Measurements from ENCODE around the gene FGD6.

Gene FGD6

DNA sequence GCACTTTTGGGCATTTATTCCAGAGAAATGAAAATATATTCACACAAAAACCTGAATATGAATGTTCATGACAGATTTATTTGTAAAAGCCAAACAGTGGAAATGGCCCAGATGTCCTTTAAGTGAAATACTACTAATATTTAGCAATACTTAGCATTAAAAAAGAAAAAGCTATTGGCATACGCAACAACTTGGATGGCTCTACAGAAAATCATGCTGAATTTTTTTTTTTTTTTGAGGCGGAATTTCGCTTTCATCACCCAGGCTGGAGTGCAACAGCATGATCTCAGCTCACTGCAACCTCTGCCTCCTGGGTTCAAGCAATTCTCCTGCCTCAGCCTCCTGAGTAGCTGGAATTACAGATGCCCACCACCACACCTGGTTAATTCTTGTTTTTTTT lies 24.1 kb downstream of the FGD6 start:
- TF ChIP-seq, protein P1, sequence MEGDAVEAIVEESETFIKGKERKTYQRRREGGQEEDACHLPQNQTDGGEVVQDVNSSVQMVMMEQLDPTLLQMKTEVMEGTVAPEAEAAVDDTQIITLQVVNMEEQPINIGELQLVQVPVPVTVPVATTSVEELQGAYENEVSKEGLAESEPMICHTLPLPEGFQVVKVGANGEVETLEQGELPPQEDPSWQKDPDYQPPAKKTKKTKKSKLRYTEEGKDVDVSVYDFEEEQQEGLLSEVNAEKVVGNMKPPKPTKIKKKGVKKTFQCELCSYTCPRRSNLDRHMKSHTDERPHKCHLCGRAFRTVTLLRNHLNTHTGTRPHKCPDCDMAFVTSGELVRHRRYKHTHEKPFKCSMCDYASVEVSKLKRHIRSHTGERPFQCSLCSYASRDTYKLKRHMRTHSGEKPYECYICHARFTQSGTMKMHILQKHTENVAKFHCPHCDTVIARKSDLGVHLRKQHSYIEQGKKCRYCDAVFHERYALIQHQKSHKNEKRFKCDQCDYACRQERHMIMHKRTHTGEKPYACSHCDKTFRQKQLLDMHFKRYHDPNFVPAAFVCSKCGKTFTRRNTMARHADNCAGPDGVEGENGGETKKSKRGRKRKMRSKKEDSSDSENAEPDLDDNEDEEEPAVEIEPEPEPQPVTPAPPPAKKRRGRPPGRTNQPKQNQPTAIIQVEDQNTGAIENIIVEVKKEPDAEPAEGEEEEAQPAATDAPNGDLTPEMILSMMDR (IDR thresholded peaks at IDR 0.05; ENCODE audit: unreplicated experiment in 3 of 3), result no peak
- Mint-ChIP-seq H3K27ac (no peak overlapping the region), H3K9me3 (no peaks in the 10 kb centered on the region), H3K36me3 (ENCODE audit: low read depth) (peaks cover 4% of the 10 kb centered on the region), H3K4me1 (peaks cover 8% of the 10 kb centered on the region), H3K4me3 (no peak overlapping the region), H3K27me3 (ENCODE audit: low read depth) (no peaks in the 10 kb centered on the region)

DNA sequence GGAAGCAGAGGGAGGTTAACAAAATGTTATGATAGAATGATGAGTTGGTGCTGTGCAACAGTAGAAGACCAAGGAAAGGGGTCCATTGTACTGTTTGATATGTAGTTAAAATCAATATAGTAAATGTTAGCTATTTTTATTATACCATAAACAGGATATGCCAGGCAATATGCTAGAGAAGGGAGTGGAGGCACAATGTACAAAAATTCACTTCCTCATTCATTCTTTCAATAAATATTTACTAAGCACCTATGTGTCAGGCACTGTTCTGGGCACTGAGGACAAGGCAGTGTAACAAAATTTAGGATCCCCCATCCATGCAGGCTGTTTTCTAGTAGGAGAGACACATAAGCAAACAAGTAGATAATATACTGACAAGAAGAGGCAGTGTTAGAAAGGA lies 25.0 kb downstream of the FGD6 start:
- Mint-ChIP-seq H3K27me3 (ENCODE audit: low read depth) (no peaks in the 10 kb centered on the region), H3K36me3 (ENCODE audit: low read depth) (peaks cover 4% of the 10 kb centered on the region), H3K4me1 (no peaks in the 10 kb centered on the region), H3K4me3 (no peak overlapping the region), H3K27ac (no peak overlapping the region), H3K9me3 (no peaks in the 10 kb centered on the region)
- TF ChIP-seq, protein P1 (IDR thresholded peaks at IDR 0.05; ENCODE audit: unreplicated experiment in 3 of 3), result no peak

DNA sequence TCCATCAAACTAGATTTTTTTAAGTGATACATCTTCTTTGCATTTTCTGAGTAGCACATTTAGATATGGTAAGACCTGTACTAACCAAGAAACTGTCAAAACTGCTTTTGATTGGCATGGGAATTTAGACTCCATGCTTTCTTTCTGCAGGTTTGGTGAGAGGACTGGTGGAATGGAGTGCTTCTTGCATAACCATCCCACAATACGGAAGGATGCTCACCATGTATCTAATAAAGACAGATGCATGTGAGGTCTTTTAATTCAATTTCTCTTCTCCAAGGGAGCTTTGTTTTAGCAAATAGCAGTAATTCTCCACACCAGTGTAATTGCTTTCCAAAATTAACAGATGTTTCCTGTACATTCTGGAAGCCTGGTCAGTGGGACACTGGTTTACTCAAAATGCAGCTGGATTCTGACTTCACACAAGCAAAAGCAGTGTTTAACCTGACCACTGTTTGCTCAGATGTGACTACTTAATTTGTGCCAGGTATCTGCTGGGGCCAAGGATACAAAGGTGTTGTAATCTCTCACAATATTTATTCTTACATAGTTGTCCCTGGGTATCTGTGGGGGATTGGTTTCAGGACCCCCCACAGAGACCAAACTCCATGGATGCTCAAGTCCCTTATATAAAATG lies 26.1 kb downstream of the FGD6 start:
- TF ChIP-seq, protein P1 (IDR thresholded peaks at IDR 0.05; ENCODE audit: unreplicated experiment in 3 of 3), result no peak
- Mint-ChIP-seq H3K4me3 (no peak overlapping the region), H3K27ac (peak overlapping the region in 2 of 3 experiments; percentile 25 to 67)

DNA sequence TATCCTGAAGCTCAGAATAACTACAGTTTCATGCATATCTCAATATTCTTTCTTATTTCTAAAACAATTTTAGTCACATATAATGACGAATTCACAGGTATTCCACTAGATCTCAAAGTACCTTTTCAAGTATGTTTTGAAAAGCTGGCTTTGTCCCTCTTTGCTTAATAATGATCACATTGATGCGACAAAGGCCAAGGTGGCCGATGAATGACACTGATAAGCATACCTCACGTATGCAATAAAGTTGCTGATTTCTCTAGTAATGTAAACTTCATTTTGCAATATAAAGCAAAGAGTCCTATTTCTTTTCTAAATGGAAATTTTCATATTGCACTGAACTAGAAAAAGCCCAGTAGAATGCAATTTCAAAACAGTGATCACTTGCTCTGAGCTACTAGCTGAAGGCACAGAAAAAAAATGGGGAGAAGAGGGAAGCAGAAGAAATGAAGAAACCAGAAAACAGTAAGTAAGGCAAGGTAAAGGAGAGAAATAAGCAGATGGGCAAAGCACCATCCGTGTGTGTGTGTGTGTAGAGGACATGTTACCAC lies 29.3 kb downstream of the FGD6 start:
- Mint-ChIP-seq H3K36me3 (ENCODE audit: low read depth) (peaks cover 17% of the 10 kb centered on the region), H3K4me1 (no peaks in the 10 kb centered on the region), H3K27ac (peak overlapping the region; percentile 1 to 12 (median 1)), H3K27me3 (ENCODE audit: low read depth) (no peaks in the 10 kb centered on the region), H3K4me3 (no peak overlapping the region), H3K9me3 (no peaks in the 10 kb centered on the region)
- TF ChIP-seq, protein P1 (IDR thresholded peaks at IDR 0.05; ENCODE audit: unreplicated experiment in 3 of 3), result no peak

More for the DNA sequence above, 26.1 kb downstream of the FGD6 start:
- H3K27me3 Mint-ChIP-seq (ENCODE audit: low read depth), result no peaks in the 10 kb centered on the region
- peaks cover 8% of the 10 kb centered on the region for H3K36me3 Mint-ChIP-seq (ENCODE audit: low read depth)
- no peaks in the 10 kb centered on the region for H3K9me3 Mint-ChIP-seq
- H3K4me1 Mint-ChIP-seq, result no peaks in the 10 kb centered on the region

DNA sequence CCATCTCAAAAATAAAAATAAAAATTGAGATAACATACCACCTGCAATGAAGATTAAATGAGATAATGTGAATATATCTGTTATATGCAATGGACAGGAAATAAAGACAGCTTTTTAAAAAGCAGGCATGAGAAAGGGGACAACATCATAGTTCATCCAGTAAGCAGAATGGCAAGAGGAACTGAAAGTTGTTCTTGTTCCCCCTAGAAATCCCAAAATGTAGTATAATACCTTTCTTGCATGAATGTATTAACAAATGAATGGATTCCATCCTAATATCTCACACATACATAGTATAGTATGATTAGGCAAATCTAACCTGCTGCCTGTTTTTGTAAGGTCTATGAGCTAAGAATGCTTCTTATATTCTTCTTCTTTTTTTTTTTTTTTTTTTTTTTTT lies 31.4 kb downstream of the FGD6 start:
- Mint-ChIP-seq H3K4me3 (no peak overlapping the region), H3K27me3 (ENCODE audit: low read depth) (no peaks in the 10 kb centered on the region), H3K36me3 (ENCODE audit: low read depth) (peaks cover 13% of the 10 kb centered on the region), H3K4me1 (no peaks in the 10 kb centered on the region), H3K9me3 (no peaks in the 10 kb centered on the region), H3K27ac (no peak overlapping the region)
- TF ChIP-seq, protein P1 (IDR thresholded peaks at IDR 0.05; ENCODE audit: unreplicated experiment in 3 of 3), result no peak

DNA sequence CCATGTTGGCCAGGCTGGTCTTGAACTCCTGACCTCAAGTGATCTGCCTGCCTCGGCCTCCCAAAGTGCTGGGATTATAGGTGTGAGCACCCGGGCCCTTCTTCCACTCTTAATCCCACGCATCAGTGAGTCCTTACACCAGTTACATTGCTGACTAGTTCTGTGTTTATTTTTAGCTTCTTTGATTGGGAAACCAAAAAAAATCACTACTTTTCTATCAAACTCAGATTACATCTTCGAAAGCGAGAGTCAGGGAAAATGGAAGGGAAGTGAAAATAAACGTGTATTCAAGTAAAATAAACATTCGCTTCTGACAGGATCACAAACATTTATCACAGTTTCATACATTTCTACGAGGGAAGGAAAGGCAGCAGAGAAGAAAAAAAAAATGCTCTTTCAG lies 32.2 kb downstream of the FGD6 start:
- TF ChIP-seq, protein P1 (IDR thresholded peaks at IDR 0.05; ENCODE audit: unreplicated experiment in 3 of 3), result no peak
- Mint-ChIP-seq H3K27me3 (ENCODE audit: low read depth) (no peaks in the 10 kb centered on the region), H3K4me3 (no peak overlapping the region)

More for the DNA sequence above, 32.2 kb downstream of the FGD6 start:
- Mint-ChIP-seq H3K4me1 (no peaks in the 10 kb centered on the region), H3K9me3 (no peaks in the 10 kb centered on the region), H3K27ac (no peak overlapping the region), H3K36me3 (ENCODE audit: low read depth) (peaks cover 13% of the 10 kb centered on the region)

Data from nephron (organoid).